GM21423 (cell line): Measurements from ENCODE around the gene GPC6.
"Not testable (repeated sequence)": the region's sequence is repeated elsewhere in the genome, so short reads cannot be mapped to it uniquely, and the experiment has no call there.

Experiments used
- ATAC-seq: cut with Tn5 transposase; IDR thresholded peaks from one replicate; pipeline ENCODE4 v1.9.1; 2021; ENCODE audit warnings: mild to moderate bottlenecking, moderate library complexity; ENCODE audit not compliant: unreplicated experiment

GPC6 gene

DNA sequence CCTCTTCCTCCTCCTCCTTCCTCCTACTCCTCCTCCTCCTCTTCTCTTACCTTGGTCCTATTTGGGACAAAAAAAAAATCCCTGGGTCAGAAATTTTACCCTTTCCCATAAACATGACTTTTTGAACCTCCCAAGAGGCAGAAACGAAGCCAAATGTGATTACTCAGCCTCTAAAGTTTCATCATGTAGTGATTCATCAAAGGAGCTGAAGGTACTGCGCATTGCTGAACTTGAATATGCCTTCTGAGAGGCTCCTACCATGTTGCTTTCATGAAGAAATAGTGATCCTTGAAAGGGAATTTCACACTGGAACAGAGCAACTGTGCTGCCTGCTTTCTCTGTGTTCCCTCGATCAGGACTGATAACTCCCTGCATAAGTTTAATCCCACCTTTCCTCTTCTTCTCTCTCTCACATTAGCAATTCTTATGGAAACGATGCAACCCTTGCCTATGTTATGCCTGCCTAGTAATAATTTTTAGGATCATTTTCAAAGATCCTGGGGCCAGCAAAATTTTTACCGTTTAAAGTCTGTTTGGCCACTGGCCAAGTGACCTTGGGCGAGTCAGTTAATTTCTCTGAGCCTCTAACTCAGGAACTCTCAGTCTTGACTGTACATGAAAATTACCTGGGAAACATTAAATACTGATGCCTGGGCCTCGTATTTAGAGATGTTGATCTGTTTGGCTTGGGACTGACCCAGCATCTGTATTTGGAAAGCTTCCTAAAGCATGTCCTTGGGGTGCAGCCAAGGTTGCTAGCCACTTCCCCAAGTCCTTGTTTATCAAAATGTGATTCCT lies 1103.3 kb downstream of the GPC6 start:
- ATAC-seq, result no peak

DNA sequence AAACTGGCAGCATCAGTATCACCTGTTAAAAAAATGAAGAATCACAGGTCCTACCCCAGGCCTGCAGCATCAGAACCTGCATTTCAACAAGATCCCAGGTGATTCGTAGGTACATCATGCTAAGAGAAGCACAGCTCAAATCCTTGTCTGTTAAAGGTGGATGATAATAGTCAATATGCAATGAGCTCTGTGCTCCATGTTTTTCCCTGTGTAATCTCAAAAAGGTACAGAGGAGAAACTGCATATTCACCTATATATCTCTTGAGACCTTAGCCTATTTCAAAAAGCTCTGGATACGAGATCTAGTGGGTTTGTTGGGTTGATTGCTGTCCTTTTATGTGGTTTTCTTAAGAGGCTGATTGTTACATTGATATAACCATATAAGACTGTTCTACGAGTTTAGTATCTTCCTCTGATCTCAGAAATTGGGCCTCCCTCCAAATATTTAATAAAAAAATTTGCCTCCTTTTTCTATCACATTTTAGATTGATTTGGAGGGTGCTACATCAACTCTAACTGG lies 1104.0 kb downstream of the GPC6 start:
- ATAC-seq, result no peak

DNA sequence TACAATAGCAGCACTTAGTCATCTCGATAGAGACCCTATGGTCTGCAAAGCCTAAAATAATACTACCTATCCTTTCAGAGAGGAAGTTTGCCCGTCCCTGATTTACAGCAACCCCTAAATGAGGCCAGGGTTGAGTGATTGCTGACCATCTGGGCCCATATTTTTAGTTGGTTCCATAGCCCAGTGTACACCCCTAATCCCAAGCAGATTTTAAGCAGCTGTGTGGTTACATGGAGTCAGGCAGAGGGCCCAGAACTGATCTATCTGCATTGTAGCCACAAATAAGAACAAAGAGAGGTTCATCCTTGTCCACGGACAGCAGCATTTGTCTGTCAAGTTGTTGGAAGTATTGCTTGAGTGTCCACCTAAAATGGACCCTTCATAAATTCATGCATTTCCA lies 1104.7 kb downstream of the GPC6 start:
- ATAC-seq, result no peak

DNA sequence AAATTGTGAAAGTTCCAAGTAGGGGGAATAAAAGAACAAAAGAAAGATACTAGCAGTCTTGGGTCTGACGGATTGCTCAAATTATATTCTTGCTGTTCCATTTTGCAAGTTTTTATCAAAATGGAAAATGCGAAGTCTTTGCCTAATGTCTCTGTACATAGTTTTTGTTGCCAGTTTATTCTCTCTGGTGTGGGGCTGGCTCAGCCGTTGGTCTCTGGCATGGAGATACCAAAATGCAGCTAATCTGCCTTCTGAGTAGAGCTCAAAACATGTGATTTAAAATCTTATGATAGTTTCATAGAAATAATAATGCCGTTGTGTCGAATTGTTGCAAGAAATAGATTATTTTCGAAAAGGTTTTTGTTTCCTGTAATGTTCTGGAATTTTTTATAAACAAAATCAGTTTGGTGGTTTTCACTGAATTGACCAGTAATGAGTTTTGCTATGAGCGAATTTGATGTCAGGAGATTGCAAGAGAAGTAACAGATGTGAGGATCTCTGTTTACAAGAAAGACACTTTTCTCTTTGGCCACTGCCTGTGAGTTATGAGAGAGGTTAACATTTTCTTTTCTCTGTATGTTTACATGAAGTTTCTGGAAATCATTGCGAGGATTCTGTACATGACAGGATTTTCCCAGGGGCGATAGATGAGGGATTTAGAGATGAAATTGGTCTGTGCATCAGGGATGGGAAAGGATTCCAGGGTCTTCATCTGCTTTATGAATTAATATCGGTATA lies 1105.9 kb downstream of the GPC6 start:
- ATAC-seq, result no peak

DNA sequence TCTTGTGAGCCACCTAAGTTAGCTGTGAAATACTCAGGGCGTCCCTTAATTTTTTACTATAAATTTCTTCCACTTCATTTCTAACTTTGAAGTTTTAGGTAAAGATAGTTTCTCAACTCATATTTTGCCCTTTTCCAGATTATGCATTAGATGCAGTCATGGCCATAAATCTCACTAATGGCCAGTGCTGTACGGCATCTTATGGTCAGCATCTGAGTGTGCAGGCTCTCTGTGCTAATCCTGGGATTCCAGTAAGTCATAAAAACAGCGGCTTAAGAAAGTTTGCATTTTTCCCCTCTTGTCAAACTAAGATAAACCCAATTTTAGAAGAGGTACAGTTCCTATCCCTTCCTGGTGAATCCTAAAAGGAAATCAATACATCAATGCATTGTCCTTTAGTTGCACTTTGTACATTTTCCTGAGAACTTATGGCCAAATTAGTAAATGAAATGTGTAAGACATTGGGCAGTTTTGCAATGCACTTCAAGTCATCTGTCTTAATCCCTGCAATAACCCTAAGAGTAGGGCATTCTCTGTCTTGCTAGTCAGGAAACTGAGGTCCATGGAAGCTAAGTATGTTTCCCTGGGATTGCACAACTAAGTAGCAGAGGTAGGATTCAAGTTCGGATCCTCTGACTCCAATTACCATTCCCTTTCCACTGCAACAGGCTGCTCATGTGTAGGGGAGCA lies 1106.7 kb downstream of the GPC6 start:
- ATAC-seq, result no peak

DNA sequence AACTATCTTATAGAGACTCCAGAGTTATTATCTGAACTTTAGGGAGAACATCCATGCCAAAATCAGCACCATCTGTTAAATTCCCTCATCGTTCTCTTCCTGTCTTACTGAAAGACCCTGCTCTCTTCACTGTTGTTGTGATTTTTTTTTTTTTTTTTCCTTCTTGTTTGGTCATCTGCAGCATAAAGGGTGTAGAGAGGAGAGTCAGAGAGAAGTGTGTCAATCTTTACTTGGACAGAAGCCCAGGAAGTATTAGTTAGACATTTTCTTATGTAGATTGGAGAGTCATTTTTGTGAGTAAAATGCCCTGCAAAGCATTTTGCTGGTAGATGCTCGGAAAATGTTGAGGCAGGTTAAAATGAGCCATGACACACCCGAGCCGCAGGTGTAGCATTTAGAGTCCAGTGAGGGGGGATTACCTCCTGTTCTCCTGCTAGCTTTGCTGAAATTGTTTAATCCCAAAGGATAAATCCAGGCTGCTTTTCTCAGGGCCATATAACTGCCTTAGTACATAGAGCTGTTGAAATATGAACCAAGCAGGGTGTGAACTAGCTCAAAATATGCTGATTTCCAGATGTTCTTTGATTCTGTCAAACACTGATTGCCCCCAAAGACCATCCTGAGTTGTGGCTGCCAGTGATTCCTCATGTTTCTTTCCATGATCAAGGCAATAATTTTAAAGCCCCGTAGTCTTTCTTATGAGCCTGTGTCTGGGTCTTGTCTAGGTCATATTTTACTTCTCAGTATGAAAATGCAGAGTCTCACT lies 1109.3 kb downstream of the GPC6 start:
- ATAC-seq, result no peak

DNA sequence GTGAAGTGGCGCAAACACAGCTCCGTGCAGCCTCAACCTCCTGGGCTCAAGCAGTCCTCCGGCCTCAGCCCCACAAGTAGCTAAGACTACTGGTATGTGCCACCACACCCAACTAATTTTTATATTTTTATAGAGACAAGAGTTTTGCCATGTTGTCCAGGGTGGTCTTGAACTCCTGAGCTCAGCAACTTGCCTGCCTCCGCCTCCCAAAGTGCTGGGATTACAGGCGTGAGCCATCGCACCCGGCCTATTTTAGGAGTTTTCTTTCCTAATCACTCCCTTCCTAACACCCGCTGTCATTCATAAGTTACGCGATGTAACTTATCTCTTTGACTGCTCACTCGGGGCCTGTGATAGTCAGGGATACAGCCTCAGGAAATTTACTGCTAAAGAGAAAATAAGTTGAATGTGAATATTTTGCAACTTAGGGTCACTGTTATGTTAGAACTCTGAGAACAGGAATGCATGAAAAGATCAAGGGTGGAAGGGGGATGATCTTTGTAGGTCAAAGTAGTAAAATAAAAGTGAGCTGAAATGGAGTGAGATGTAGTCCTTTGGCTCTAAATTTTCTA lies 1112.6 kb downstream of the GPC6 start:
- ATAC-seq, result no peak

DNA sequence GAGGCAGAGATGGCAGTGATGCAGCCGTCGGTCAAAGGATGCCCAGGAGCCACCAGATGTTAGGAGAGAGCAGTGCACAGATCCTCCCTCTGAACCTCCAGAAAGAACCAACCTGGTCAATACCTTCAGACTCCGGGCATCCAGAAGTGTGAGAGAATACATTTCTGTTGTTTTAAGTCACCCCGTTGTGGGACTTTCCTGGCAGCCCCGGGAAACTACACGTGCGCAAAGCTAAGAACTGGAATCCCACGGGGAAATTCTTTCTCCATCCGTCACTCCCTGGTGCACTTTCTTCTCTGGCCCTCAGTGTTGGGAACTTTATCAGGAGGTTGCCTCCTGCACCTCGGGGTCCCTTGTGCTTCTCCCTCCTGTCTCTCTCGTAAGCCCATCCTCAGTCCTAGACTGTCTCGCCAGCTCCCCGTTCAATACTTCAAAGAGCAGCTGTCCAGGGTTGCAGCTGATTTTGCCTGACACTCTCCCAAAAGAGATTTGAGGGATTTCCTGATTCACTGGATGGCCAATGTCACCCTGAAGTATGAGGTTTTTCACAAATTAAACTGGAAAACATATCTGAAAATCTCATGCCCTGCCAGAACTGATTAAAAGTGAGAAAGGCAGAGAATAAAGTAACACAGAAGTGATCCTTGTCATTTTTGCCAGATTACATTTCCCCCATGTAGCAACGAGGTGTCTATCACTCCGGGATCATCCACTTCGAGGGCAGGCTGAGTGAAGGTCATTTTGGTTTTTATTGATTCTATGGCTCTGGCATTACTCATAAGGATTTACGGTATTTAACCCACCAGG lies 1116.0 kb downstream of the GPC6 start:
- ATAC-seq, result no peak

DNA sequence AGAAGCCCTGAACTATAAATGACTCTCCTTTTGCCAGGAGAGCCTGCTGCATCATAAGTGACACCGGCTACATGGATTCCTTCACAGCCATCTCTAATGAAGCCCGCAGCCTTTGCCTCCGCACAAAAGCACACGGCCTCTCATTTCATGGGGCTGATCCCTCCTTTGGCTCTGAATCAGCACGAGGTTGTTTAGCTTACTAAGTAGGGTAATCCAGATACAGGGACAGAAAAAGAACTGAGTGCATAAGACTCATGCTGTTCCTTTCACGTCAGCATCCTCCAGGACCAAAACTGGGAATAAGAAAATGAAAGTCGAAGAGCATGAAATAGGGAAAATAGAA lies 1116.6 kb downstream of the GPC6 start:
- ATAC-seq, result no peak

DNA sequence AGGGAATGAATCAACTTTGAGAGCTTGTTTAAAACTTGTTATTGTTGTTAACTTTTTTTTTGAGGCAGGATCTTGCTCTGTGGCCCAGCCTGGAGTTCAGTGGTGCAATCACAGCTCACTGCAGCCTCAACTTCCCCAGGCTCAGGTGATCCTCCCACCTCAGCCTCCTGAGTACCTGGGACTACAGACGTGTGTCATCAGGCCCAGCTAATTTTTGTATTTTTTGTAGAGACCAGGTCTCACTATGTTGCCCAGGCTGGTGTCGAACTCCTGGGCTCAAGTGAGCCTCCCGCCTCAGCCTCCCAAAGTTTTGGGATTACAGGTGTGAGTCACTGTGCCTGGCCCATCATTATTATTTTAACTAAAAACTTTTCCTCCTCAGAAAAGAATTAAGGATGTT lies 1117.1 kb downstream of the GPC6 start:
- not testable (repeated sequence) for ATAC-seq

DNA sequence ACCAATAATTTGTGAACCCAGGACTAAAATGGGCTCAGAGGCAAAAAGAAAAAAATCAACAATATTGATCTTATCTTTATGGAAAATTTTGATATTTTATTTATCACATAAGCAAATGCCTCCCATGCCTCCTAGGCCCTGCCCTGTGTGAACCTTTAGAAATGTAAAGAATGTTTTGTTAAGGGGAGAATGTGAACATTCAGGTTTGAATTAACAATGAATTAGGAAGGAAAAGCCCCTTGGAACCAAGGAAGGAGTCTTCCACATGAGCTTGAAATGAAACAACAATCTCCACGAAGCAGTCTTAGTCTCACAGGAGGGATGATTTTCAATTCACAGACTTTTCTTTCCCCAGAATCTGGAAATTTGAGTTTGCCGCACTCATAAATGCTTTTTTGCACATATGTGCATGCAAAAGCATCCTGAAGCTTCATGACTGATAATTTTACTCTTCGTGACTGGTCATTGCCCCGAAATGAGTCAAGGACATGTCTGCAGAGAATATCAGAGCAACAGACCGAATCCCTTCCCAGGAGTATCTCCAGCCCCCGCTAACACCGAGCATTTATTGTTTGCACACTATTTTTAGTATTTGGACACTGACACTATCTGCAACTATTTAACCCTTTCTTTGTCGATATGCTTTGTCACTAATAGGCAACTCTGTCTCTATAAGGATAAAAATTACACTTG lies 1117.7 kb downstream of the GPC6 start:
- ATAC-seq, result no peak

DNA sequence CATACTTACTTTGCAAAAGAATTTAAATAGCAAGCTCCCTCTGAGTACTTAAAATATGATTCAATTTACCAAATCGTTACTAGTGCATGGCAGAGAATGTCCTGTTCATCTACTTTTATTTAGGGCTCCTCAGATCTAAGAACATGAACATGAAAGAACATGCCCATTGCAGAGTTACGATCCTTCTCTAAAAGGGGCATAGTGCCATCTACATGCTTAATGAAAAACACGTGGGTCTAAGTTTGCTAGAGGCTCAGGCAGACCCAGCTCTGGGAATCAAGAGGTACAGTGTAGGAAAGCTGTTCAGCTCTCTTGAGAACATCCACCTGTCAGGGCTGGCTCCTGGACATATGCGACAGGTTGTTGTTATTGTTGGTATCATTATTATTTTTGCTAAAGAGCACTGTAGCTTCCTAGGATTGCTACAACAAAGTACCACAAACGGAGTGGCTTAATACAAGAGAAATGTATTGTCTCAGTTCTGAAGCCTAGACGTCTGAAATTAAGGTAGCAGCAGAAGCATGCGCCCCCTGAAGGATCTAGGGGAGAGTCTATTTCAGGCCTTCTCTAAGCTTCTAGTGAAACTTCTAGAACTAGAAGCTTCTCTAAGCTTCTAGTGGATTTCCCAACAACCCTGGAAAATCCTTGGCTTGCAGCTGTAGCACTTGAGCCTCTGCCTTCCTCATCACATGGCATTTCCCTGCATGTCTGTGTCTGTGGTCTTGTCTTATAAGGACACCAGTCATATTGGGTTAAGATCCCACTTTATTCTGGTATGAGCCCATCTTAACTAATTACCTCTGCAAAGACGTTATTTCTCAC lies 1119.0 kb downstream of the GPC6 start:
- no peak for ATAC-seq

DNA sequence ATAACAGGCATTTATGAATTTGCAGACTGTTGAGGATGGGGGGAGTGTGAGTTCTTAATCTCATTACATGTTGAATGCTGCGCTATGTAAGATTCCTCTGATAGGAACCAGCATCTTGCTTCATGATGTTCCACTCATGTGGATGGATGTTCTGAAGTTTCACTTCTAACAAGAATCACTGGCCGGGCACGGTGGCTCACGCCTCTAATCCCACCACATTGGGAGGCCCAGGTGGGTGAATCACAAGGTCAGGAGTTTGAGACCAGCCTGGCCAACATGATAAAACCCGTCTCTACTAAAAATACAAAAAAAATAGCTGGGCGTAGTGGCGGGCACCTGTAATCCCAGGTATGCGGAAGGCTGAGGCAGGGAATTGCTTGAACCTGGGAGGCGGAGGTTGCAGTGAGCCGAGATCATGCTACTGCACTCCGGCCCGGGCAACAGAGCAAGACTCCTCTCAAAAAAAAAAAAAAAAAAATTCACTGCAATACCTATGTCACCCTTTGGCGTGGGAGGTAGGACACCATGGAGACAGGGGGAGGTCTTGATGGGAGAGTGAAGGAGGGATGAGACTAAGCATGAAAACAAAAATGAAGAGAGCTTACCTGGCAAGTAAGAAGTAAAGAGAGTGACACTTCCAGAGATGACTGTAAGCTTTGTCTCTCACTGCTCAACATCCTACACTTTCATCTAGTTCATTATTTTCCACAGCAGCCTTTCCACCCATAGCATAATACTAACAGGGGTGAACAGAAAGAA lies 1119.8 kb downstream of the GPC6 start:
- no peak for ATAC-seq

DNA sequence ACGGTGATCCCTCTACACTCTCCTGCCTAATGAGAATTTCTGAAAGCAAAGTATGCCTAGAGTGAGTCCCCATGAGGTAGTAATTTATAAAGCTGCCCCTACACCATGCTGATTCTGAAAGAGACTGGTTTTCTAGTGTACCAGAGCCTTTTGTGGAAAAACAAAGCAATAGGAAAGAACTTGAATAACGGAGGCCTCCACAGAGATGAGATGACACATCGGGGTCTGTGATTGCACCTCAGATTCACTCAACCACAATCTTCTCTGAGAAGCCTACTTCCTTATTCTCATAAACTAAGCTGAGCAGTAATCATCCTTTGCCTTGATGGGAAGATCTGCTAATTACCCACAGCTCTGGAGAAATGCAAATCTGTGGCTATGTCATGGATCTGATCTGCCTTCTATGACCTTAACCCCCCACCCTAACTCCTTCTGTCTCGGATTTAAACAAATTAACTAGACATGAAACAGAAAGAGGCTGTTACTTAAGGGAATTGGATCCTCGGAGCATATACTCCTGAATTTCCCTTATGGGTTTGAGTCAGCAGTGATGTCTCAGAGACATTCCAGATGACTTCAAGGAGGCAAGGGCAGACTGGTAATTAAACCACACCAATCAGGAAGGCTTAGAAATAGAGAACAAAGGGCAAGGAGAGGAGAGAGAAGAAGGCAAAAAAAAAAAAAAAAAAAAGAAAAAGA lies 1124.8 kb downstream of the GPC6 start:
- ATAC-seq, result no peak

DNA sequence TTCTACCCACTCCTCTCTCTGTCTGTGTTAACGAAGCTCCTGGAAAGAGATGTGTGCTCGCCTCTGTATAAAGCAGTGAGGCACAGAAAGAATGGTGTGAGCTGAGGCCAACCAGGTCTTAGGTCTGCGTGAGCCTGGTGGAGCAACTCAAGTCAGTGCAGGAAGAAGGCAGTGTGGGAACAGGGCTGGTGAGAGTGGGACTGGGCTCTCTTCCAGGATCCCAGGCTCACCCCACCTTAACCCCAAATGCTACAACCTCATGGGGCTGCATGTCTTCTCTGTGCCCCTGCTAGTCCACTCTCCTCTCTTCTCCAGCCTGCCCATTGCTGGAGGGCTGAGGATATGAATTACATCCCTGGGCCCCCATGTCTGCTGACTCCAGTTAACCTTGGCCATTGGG lies 1125.5 kb downstream of the GPC6 start:
- no peak for ATAC-seq

DNA sequence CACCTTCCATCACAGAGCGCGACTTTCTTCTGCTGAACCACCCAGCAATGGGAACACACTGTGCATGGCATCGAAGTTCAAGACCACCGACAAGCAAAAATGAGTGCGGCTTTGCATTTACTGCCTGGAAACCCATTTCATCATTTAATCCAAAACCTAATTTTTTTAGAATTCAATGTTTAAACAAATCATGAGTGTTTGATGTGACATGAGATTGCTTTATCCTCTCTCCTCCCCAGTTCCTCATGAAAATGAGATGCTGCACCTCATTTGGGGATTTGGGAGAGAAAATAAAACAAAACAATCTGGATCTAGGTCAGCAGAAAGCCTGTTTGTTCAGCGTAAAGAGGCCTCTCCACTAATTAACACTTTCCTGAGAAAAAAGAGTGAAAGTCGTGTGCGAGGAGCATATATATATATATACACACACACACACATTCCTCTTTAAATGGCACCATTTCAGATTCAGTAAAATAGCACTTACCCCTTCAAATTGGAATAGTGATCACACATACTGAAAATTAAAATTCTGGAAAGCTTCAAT lies 1126.6 kb downstream of the GPC6 start:
- ATAC-seq, result no peak

DNA sequence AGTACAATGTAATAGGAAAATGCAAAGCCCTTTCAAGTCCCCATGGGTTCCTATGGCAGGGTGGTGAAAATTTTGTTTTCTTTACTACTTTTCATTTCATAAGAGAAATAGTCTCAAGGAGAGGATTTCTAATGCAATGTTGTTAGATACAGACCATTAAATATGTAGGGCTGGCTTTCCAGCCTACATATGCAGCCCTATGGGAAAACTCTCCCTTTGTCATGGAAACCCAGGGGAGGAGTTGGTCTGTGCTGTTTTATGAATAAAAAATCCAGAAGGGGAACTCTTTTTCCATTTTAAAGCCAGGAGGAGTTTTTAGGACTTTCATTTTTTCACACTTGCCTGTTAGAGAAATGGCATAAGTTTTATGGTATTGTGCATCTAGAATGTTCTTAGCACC lies 1133.3 kb downstream of the GPC6 start:
- ATAC-seq, result no peak
